IMR-90 (cell line): ENCODE data around the gene MTUS2. TPM values are rescaled to one million over a fixed set of nuclear protein-coding genes. Genes with fewer than 3 reads are reported as not detected.

Source experiments
- ATAC-seq: fragments of 200-7000 bp; cut with Tn5 transposase; 2 replicates; pipeline ENCODE4 v1.9.1; 2020; ENCODE audit warnings: low read depth, mild to moderate bottlenecking, moderate library complexity
- BruUV-seq: library from RNA; stranded (reverse); fragments of 400-500 nt; replicated peaks from 2 replicates; lab custom pipeline; 2021; lab: Mats Ljungman, UMichigan
- CTCF ChIA-PET: fragments of 300-600 bp; formaldehyde crosslinking; extraction: SDS; loops from one replicate; lab custom pipeline; 2021; ENCODE audit warnings: antibody characterized with exemption; lab: Yijun Ruan, JAX
- POLR2A ChIA-PET: fragments of 300-600 bp; sonication (Branson Sonifier 250); formaldehyde crosslinking; loops from one replicate; lab custom pipeline; 2022; ENCODE audit warnings: antibody characterized with exemption; ENCODE audit not compliant: unreplicated experiment; lab: Charles Lee
- DNase-seq: peaks from one replicate; pipeline ENCODE4 v3.0.0; 2013
- H2AFZ ChIP-seq: replicated peaks from 2 replicates; pipeline ENCODE3; 2013; ENCODE audit warnings: low read length, mild to moderate bottlenecking; ENCODE audit not compliant: poor library complexity
- H2AK5ac ChIP-seq: 2 replicates; pipeline ENCODE4 v1.6.1; 2013; ENCODE audit warnings: low read depth, low read length, inconsistent platforms
- H2AK9ac ChIP-seq: replicated peaks from 2 replicates; pipeline ENCODE3; 2013; ENCODE audit warnings: mild to moderate bottlenecking, low read depth, low read length, moderate library complexity; ENCODE audit not compliant: poor library complexity
- H2BK120ac ChIP-seq: 2 replicates; pipeline ENCODE4 v1.6.1; 2013; ENCODE audit warnings: low read depth, low read length, inconsistent platforms
- H2BK15ac ChIP-seq: 3 replicates; pipeline ENCODE4 v1.6.1; 2013; ENCODE audit warnings: low read depth, low read length, inconsistent platforms
- H2BK20ac ChIP-seq: 2 replicates; pipeline ENCODE4 v1.6.1; 2013; ENCODE audit warnings: low read depth, mild to moderate bottlenecking, inconsistent platforms, low read length, moderate library complexity
- H2BK5ac ChIP-seq: 2 replicates; pipeline ENCODE4 v1.6.1; 2013; ENCODE audit warnings: mild to moderate bottlenecking, low read depth, low read length, inconsistent platforms; ENCODE audit not compliant: poor library complexity, severe bottlenecking
- H3K14ac ChIP-seq: replicated peaks from 2 replicates; pipeline ENCODE4 v1.6.1; 2013; ENCODE audit warnings: low read depth, low read length, inconsistent platforms
- H3K18ac ChIP-seq: 2 replicates; pipeline ENCODE4 v1.6.1; 2013; ENCODE audit warnings: low read depth, low read length, control low read depth
- H3K23ac ChIP-seq: 2 replicates; pipeline ENCODE4 v1.6.1; 2013; ENCODE audit warnings: low read depth, low read length, inconsistent platforms
- H3K27ac ChIP-seq: 2 replicates; pipeline ENCODE4 v1.5.1; 2013; ENCODE audit warnings: mild to moderate bottlenecking, control low read depth, low read length; ENCODE audit not compliant: insufficient read depth
- H3K27me3 ChIP-seq: 2 replicates; pipeline ENCODE4 v1.6.1; 2013; ENCODE audit warnings: low read length; ENCODE audit not compliant: control insufficient read depth, insufficient read depth
- H3K36me3 ChIP-seq: 2 replicates; pipeline ENCODE4 v1.6.1; 2013; ENCODE audit warnings: low read length, mixed read lengths; ENCODE audit not compliant: control insufficient read depth, insufficient read depth
- H3K4ac ChIP-seq: 2 replicates; pipeline ENCODE4 v1.6.1; 2013; ENCODE audit warnings: low read depth, low read length, inconsistent platforms
- H3K4me1 ChIP-seq: 2 replicates; pipeline ENCODE4 v1.6.1; 2013; ENCODE audit warnings: low read length, mixed read lengths; ENCODE audit not compliant: control insufficient read depth, insufficient read depth
- H3K4me2 ChIP-seq: 2 replicates; pipeline ENCODE4 v1.6.1; 2013; ENCODE audit warnings: low read depth, mild to moderate bottlenecking, control low read depth, low read length, moderate library complexity
- H3K4me3 ChIP-seq: 2 replicates; pipeline ENCODE4 v1.5.1; 2013; ENCODE audit warnings: low read depth, mild to moderate bottlenecking, control low read depth, low read length, moderate library complexity; ENCODE audit not compliant: insufficient read depth
- H3K56ac ChIP-seq: 2 replicates; pipeline ENCODE4 v1.6.1; 2013; ENCODE audit warnings: low read length, inconsistent platforms; ENCODE audit not compliant: insufficient read depth; ENCODE audit errors: extremely low read depth
- H3K79me1 ChIP-seq, 2 experiments: 2 replicates each; pipeline ENCODE4 v1.6.1; 2013; ENCODE audit warnings: low read length in 2 of 2, inconsistent platforms in 1 of 2, low read depth in 1 of 2
- H3K9ac ChIP-seq: 2 replicates; pipeline ENCODE4 v1.6.1; 2013; ENCODE audit warnings: low read depth, low read length, control low read depth
- H3K9me1 ChIP-seq: 2 replicates; pipeline ENCODE4 v1.6.1; 2013; ENCODE audit warnings: low read length, inconsistent platforms; ENCODE audit not compliant: insufficient read depth
- H3K9me3 ChIP-seq: 2 replicates; pipeline ENCODE4 v1.6.1; 2013; ENCODE audit warnings: low read length; ENCODE audit not compliant: control insufficient read depth, insufficient read depth
- H4K20me1 ChIP-seq: 2 replicates; pipeline ENCODE4 v1.6.1; 2013; ENCODE audit warnings: low read length, inconsistent platforms; ENCODE audit not compliant: insufficient read depth
- H4K5ac ChIP-seq: 2 replicates; pipeline ENCODE4 v1.6.1; 2013; ENCODE audit warnings: mild to moderate bottlenecking, low read depth, low read length, control low read depth
- H4K8ac ChIP-seq, 2 experiments: 2 replicates each; pipeline ENCODE4 v1.6.1; 2013; ENCODE audit warnings: low read depth in 2 of 2, low read length in 2 of 2, control low read depth in 1 of 2, inconsistent platforms in 1 of 2
- H4K91ac ChIP-seq: 2 replicates; pipeline ENCODE4 v1.6.1; 2013; ENCODE audit warnings: low read depth, low read length, inconsistent platforms; ENCODE audit not compliant: insufficient read depth
- CEBPB ChIP-seq: IDR thresholded peaks from 2 replicates; pipeline ENCODE4 v1.6.1; 2012; ENCODE audit warnings: low read depth, low read length, improper control_type of control experiment
- CHD1 ChIP-seq: IDR thresholded peaks from 2 replicates; pipeline ENCODE4 v1.6.1; 2012; ENCODE audit warnings: low read depth, low read length, improper control_type of control experiment
- ELK1 ChIP-seq: fragments of 150-350 bp; IDR thresholded peaks from 2 replicates; pipeline ENCODE4 v1.6.1; 2016; ENCODE audit warnings: low read depth, mild to moderate bottlenecking, low read length, moderate library complexity, borderline replicate concordance
- NFE2L2 ChIP-seq: fragments of 150-350 bp; IDR thresholded peaks from 2 replicates; pipeline ENCODE4 v1.6.1; 2016; ENCODE audit warnings: low read depth, mild to moderate bottlenecking, low read length
- RCOR1 ChIP-seq: IDR thresholded peaks from 2 replicates; pipeline ENCODE4 v1.6.1; 2012; ENCODE audit warnings: mild to moderate bottlenecking, low read length, improper control_type of control experiment; ENCODE audit not compliant: insufficient replicate concordance
- WGBS, 2 experiments: methylation state at CpG; one replicate each; pipeline versions ENCODE4 v1.1.5 to v1.1.7; 2013; ENCODE audit warnings: missing lambda C conversion rate in 2 of 2; ENCODE audit not compliant: insufficient read length in 1 of 2; ENCODE audit errors: extremely low coverage in 2 of 2; 5-methylcytosine and 5-hydroxymethylcytosine counted together
- dilution Hi-C: fragments of 300-500 bp; cut with HindIII; formaldehyde crosslinking; loops from one replicate; pipeline ENCODE4 v1.14.3; 2018; ENCODE audit warnings: low sequenced_read_pairs; ENCODE audit not compliant: unreplicated experiment
- in situ Hi-C: fragments of 300-500 bp; cut with MboI; formaldehyde crosslinking; loops from 3 replicates; pipeline ENCODE4 v1.14.3; 2019; ENCODE audit warnings: low sequenced_read_pairs, inconsistent platforms, mixed read lengths
- intact Hi-C: fragments of 100-400 bp; cut with micrococcal nuclease; formaldehyde crosslinking; loops from 2 replicates; pipeline ENCODE4 v1.10.0; 2022
- polyA plus RNA-seq, 3 experiments: library from polyadenylated mRNA; depleted of rRNA; stranded (reverse); fragments of >200 nt; gene quantifications; 2 replicates each; pipeline ENCODE4 v1.2.3, GENCODE V29; 2012; ENCODE audit warnings: low replicate concordance in 1 of 3
- total RNA-seq: library from RNA; depleted of rRNA; stranded (reverse); fragments of >200 nt; gene quantifications from 2 replicates; pipeline ENCODE4 v1.2.3, GENCODE V29; 2012

The MTUS2 gene
- total and polyA plus RNA-seq, 2 of the 4 experiments (the other 2 are of a cell fraction) = under 0.01 to 0.02 TPM

GRCh38 chr13:29310806-29311205 is 490.7 kb downstream of the MTUS2 start:
- Histone ChIP-seq H3K4me2 (no peak overlapping the region), H3K23ac (no peak overlapping the region), H3K27me3 (no peaks in the 10 kb centered on the region), H3K27ac (no peak overlapping the region), H3K4me1 (no peaks in the 10 kb centered on the region), H3K79me1 (no peaks in the 10 kb centered on the region), H4K8ac (no peak overlapping the region), H4K5ac (no peak overlapping the region), H2BK15ac (no peak overlapping the region), H2AK9ac (no peak overlapping the region), H2AK5ac (no peak overlapping the region), H3K18ac (no peak overlapping the region), H3K56ac (no peak overlapping the region), H3K9me3 (peaks cover 7% of the 10 kb centered on the region), H3K4me3 (no peak overlapping the region), H2AFZ (no peak overlapping the region), H4K91ac (no peak overlapping the region), H2BK5ac (no peak overlapping the region), H3K9me1 (no peaks in the 10 kb centered on the region), H3K36me3 (no peaks in the 10 kb centered on the region), H3K9ac (no peak overlapping the region), H3K4ac (no peak overlapping the region), H3K14ac (no peak overlapping the region), H2BK120ac (no peak overlapping the region), H2BK20ac (no peak overlapping the region), H4K20me1 (no peaks in the 10 kb centered on the region)
- dilution Hi-C loops (no loop called here), intact Hi-C loops (no loop called here), in situ Hi-C loops (no loop called here)
- ATAC-seq = no peak
- no peak for DNase-seq
- TF ChIP-seq CEBPB (no peak), ELK1 (no peak), CHD1 (no peak), RCOR1 (no peak), NFE2L2 (no peak)
- BruUV-seq = no TSS peak
- POLR2A ChIA-PET = no interaction called here
- CTCF ChIA-PET = no interaction called here
- WGBS, 2 experiments = no CpG with 5 or more reads among the region's 2 CpGs
